Subcutaneous preadipocyte (primary cell): ENCODE data around the gene LRCH3. TPM values are rescaled to one million over a fixed set of nuclear protein-coding genes. Genes with fewer than 3 reads are reported as not detected.

Experiments used
- small RNA-seq: library from RNA; depleted of rRNA; stranded (forward); fragments of <200 nt; gene quantifications from one replicate; pipeline ENCODE3, GENCODE V24; 2012
- total RNA-seq: library from RNA; depleted of rRNA; stranded (reverse); fragments of >200 nt; gene quantifications from 2 replicates; pipeline ENCODE4 v1.2.3, GENCODE V29; 2012

LRCH3 gene
- total RNA-seq = 79.0 and 136 TPM in 2 replicates

GRCh38 chr3:197791113-197791891 lies at the start of gene LRCH3:
TSS of gene LRCH3 (plus strand) at chr3:197791254. CDS start at chr3:197791279, 25 bp downstream.

GRCh38 chr3:197749601-197750395 lies 41.3 kb upstream of the LRCH3 start, which contains the start of gene FYTTD1:
TSS of gene FYTTD1 (plus strand) at chr3:197749883. CDS start at chr3:197749972, 89 bp downstream.

Small RNAs within 50 kb of the gene (small RNA-seq; reads per million reads assigned to genes)
- not detected for gene RNU6-858P

Other genes starting within 250 kb of the LRCH3 start
- gene BDH1, start 235.3 kb upstream of the LRCH3 start, total RNA-seq = 6.6 and 9.8 TPM in 2 replicates
- 12.5 and 16.2 TPM in 2 replicates for gene RUBCN, start 54.4 kb upstream of the LRCH3 start, total RNA-seq
- 26.8 and 27.4 TPM in 2 replicates for gene FYTTD1, start 41.4 kb upstream of the LRCH3 start, total RNA-seq
- gene RPL35A, start 158.9 kb downstream of the LRCH3 start, total RNA-seq = 467 and 623 TPM in 2 replicates
- 7.3 and 10.4 TPM in 2 replicates for gene LMLN, start 169.0 kb downstream of the LRCH3 start, total RNA-seq